Stimulated activated naive B cell treated with anti-CD40 and anti-IgM and Interleukin-4, amounts not matched to agents 10 μg/mL and 1 μg/mL and 100 μg/mL, for 72 hours (primary cell): ENCODE measurements around the gene E2F1.

ENCODE experiments used
- ATAC-seq, 2 donors: fragments of 150-1000 bp; cut with Tn5 transposase; replicated peaks; 2 replicates each; pipeline ENCODE4 v1.10.0; 2021; ENCODE audit warnings: moderate library complexity in 1 of 2
- DNase-seq: peaks from one replicate; pipeline ENCODE4 v3.0.0; 2021
- H3K27ac Mint-ChIP-seq: one replicate; pipeline ENCODE4 v1.8.0; 2022; ENCODE audit warnings: mild to moderate bottlenecking, mixed read lengths
- H3K27me3 Mint-ChIP-seq, 2 donors: one replicate each; pipeline ENCODE4 v1.8.0; 2022; ENCODE audit warnings: mixed read lengths in 2 of 2
- H3K36me3 Mint-ChIP-seq, 2 donors: one replicate each; pipeline ENCODE4 v1.8.0; 2022; ENCODE audit warnings: mixed read lengths in 2 of 2, mild to moderate bottlenecking in 1 of 2
- H3K4me1 Mint-ChIP-seq, 2 donors: one replicate each; pipeline ENCODE4 v1.8.0; 2022; ENCODE audit warnings: mixed read lengths in 2 of 2, mild to moderate bottlenecking in 1 of 2
- H3K4me3 Mint-ChIP-seq, 2 donors: one replicate each; pipeline ENCODE4 v1.8.0; 2022; ENCODE audit warnings: mild to moderate bottlenecking in 2 of 2, mixed read lengths in 2 of 2, moderate library complexity in 1 of 2
- H3K9me3 Mint-ChIP-seq, 2 donors: one replicate each; pipeline ENCODE4 v1.8.0; 2022; ENCODE audit warnings: mixed read lengths in 2 of 2, mild to moderate bottlenecking in 1 of 2

E2F1 gene

DNA sequence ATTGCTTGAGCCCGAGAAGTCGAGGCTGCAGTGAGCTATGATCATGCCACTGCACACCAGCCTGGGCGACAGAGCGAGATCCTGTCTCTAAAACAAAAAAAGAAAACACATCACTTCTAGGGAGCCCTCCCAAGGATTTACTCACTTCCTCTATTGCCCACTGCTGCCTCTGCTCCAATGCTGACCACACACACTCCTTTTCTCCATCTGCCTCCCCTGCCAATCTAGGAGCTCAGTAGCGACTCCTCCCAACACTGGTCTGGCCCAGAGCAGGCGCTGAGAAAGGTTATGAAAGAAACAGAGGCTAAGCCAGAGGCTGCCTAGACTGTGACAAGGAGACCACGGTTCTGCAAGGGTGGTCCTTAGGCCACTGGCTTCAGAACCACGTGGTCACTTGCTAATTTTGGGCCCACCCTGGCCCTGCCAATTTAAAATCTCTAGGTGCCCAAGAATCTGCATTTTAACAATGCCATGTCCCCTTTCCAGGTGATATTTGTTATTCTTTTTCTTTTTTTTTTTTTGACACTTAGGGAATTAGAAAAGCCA, 1.3 kb upstream of the E2F1 start:
- H3K27ac Mint-ChIP-seq: peak overlapping the region; percentile 43
- ATAC-seq: no peak
- no peak for DNase-seq
- peaks cover 4 to 9% of the 10 kb centered on the region in 2 donors for H3K36me3 Mint-ChIP-seq
- no peaks in the 10 kb centered on the region for H3K9me3 Mint-ChIP-seq
- no peaks in the 10 kb centered on the region for H3K27me3 Mint-ChIP-seq
- peak overlapping the region; percentile 85 to 91 for H3K4me3 Mint-ChIP-seq
- peaks cover 22 to 43% of the 10 kb centered on the region in 2 donors for H3K4me1 Mint-ChIP-seq

GRCh38 chr20:33686984-33687366, 790 bp upstream of the E2F1 start:
- H3K4me1 Mint-ChIP-seq: peaks cover 23 to 43% of the 10 kb centered on the region in 2 donors
- no peaks in the 10 kb centered on the region for H3K27me3 Mint-ChIP-seq
- peak overlapping the region; percentile 85 to 91 for H3K4me3 Mint-ChIP-seq
- H3K9me3 Mint-ChIP-seq: no peaks in the 10 kb centered on the region
- peaks cover 4 to 11% of the 10 kb centered on the region in 2 donors for H3K36me3 Mint-ChIP-seq
- DNase-seq (no peak), ATAC-seq (no peak)
- peak overlapping the region; percentile 43 for H3K27ac Mint-ChIP-seq

GRCh38 chr20:33685328-33686099, 671 bp downstream of the E2F1 start:
- ATAC-seq (peak; percentile 61 to 63), DNase-seq (peak; percentile 58)
- H3K4me1 Mint-ChIP-seq: peaks cover 29 to 46% of the 10 kb centered on the region in 2 donors
- H3K4me3 Mint-ChIP-seq: peak overlapping the region; percentile 88 to 90
- peak overlapping the region; percentile 88 for H3K27ac Mint-ChIP-seq
- peaks cover 8 to 16% of the 10 kb centered on the region in 2 donors for H3K36me3 Mint-ChIP-seq
- no peaks in the 10 kb centered on the region for H3K9me3 Mint-ChIP-seq
- no peaks in the 10 kb centered on the region for H3K27me3 Mint-ChIP-seq

GRCh38 chr20:33684533-33685327, 1.5 kb downstream of the E2F1 start:
- Mint-ChIP-seq H3K27me3 (no peaks in the 10 kb centered on the region), H3K9me3 (no peaks in the 10 kb centered on the region), H3K4me1 (peaks cover 27 to 49% of the 10 kb centered on the region in 2 donors), H3K27ac (peak overlapping the region; percentile 88), H3K4me3 (peak overlapping the region; percentile 88 to 90), H3K36me3 (peaks cover 8 to 16% of the 10 kb centered on the region in 2 donors)
- no peak for ATAC-seq
- no peak for DNase-seq

GRCh38 chr20:33681728-33682353, 4.3 kb downstream of the E2F1 start:
- Mint-ChIP-seq H3K36me3 (peaks cover 15 to 23% of the 10 kb centered on the region in 2 donors), H3K9me3 (no peaks in the 10 kb centered on the region), H3K4me1 (peaks cover 25 to 46% of the 10 kb centered on the region in 2 donors), H3K4me3 (no peak overlapping the region), H3K27ac (peak overlapping the region; percentile 84), H3K27me3 (no peaks in the 10 kb centered on the region)
- ATAC-seq (no peak), DNase-seq (no peak)

- Mint-ChIP-seq H3K9me3 (no peaks in the 10 kb centered on the region), H3K27ac (peak overlapping the region; percentile 84), H3K36me3 (peaks cover 19 to 26% of the 10 kb centered on the region in 2 donors), H3K4me3 (no peak overlapping the region), H3K27me3 (no peaks in the 10 kb centered on the region), H3K4me1 (peaks cover 21 to 41% of the 10 kb centered on the region in 2 donors)
- DNase-seq (no peak), ATAC-seq (no peak)
Observed at GRCh38 chr20:33681288-33681687, 4.9 kb downstream of the E2F1 start.

DNA sequence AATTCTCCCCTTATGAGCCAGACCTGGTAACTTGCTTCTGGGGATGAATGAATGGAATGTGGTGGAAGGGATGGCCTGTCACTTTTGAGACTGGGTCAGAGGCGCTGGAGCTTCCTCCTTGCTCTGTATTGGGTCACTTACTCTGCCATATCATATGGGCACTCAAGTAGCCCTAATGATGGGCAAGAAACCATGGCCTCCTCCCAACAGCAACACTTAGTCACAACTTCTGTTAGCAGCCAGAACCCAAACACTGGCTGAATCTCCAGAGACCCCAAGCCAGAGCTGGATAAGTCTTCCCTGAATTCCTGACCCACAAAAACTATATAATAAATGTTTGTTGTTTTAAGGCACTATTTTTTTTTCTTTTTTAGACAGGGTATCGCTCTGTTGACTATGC, 5.5 kb downstream of the E2F1 start:
- Mint-ChIP-seq H3K36me3 (peaks cover 22 to 32% of the 10 kb centered on the region in 2 donors), H3K27me3 (no peaks in the 10 kb centered on the region), H3K4me3 (no peak overlapping the region), H3K4me1 (peaks cover 21 to 41% of the 10 kb centered on the region in 2 donors), H3K9me3 (no peaks in the 10 kb centered on the region), H3K27ac (peak overlapping the region; percentile 44)
- DNase-seq (no peak), ATAC-seq (no peak)

GRCh38 chr20:33679758-33680485, 6.3 kb downstream of the E2F1 start:
- Mint-ChIP-seq H3K27ac (peak overlapping the region; percentile 22), H3K36me3 (peaks cover 21 to 27% of the 10 kb centered on the region in 2 donors), H3K9me3 (no peaks in the 10 kb centered on the region), H3K27me3 (no peaks in the 10 kb centered on the region), H3K4me3 (no peak overlapping the region), H3K4me1 (peaks cover 19 to 34% of the 10 kb centered on the region in 2 donors)
- DNase-seq (peak; percentile 37), ATAC-seq (peak; percentile 74)

DNA sequence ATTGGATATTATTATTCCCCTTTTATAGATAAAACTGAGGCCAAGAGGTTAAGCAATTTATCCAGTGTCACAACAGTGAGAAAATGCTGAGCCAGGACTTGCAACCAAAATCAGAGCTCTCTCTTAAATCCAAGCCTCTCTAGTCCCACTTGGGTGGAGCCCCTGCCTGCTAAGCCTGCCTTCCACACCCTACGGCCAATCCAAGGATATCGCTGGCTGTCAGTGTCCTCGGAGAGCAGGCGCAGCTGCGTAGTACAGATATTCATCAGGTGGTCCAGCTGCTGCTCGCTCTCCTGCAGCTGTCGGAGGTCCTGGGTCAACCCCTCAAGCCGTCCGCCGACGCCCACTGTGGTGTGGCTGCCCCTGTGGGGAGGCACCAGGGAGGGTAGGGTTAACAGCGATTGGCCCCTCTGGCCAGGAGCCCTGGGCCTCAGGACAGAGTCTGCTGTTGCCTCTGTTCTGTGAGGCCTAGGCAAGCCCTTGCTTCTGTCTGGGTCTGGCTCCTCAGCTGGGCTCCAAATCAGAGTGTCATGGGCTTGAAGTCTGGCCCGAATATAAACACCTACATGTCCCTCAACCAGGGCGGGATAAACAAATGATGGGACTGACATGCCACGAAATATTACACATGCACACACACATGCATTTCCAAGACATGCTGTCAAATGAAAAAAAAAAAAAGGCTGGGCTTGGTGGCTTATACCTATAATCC, 8.0 kb downstream of the E2F1 start:
- Mint-ChIP-seq H3K36me3 (peaks cover 18 to 25% of the 10 kb centered on the region in 2 donors), H3K4me1 (peaks cover 24 to 35% of the 10 kb centered on the region in 2 donors), H3K27me3 (peaks cover 0 to under 1% of the 10 kb centered on the region in 2 donors), H3K27ac (no peak overlapping the region), H3K4me3 (no peak overlapping the region), H3K9me3 (no peaks in the 10 kb centered on the region)
- DNase-seq (no peak), ATAC-seq (no peak)

- ATAC-seq (no peak), DNase-seq (no peak)
- no peak overlapping the region for H3K27ac Mint-ChIP-seq
- peaks cover 0 to 6% of the 10 kb centered on the region in 2 donors for H3K27me3 Mint-ChIP-seq
- no peaks in the 10 kb centered on the region for H3K9me3 Mint-ChIP-seq
- H3K36me3 Mint-ChIP-seq: peaks cover 18 to 21% of the 10 kb centered on the region in 2 donors
- no peak overlapping the region for H3K4me3 Mint-ChIP-seq
- peaks cover 25 to 41% of the 10 kb centered on the region in 2 donors for H3K4me1 Mint-ChIP-seq
Observed at GRCh38 chr20:33676652-33677645, 9.2 kb downstream of the E2F1 start.

DNA sequence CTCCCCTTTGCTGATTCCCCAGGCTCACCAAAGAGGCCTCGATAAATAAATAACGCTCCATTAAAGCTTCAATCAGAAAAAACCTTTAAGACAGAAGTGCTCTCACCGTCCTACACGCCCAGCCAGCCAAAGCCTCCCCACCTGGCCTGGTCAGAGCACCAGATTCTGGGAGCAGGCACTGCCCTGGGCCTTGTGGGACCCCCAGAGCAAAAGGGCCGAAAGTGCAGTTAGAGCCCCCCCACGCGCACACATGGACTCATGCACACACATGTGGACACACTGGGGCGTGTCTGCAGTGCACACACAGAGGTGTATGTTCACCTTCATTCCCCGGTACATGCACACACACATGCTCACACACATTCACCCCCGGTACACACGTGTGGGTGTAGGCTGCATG, 10.1 kb downstream of the E2F1 start:
- H3K27me3 Mint-ChIP-seq: peaks cover 0 to 6% of the 10 kb centered on the region in 2 donors
- no peak overlapping the region for H3K27ac Mint-ChIP-seq
- peak overlapping the region; percentile 21 to 26 for H3K4me3 Mint-ChIP-seq
- H3K36me3 Mint-ChIP-seq: peaks cover 16 to 17% of the 10 kb centered on the region in 2 donors
- no peak for ATAC-seq
- no peak for DNase-seq
- H3K9me3 Mint-ChIP-seq: no peaks in the 10 kb centered on the region
- H3K4me1 Mint-ChIP-seq: peaks cover 21 to 41% of the 10 kb centered on the region in 2 donors
